NCI-H2196 (cell line): ENCODE measurements around the gene CCND2.

Source experiments
- DNase-seq: peaks from one replicate; lab custom pipeline; 2025; ENCODE audit not compliant: unreplicated experiment; lab: John Stamatoyannopoulos, UW

The CCND2 gene

DNA sequence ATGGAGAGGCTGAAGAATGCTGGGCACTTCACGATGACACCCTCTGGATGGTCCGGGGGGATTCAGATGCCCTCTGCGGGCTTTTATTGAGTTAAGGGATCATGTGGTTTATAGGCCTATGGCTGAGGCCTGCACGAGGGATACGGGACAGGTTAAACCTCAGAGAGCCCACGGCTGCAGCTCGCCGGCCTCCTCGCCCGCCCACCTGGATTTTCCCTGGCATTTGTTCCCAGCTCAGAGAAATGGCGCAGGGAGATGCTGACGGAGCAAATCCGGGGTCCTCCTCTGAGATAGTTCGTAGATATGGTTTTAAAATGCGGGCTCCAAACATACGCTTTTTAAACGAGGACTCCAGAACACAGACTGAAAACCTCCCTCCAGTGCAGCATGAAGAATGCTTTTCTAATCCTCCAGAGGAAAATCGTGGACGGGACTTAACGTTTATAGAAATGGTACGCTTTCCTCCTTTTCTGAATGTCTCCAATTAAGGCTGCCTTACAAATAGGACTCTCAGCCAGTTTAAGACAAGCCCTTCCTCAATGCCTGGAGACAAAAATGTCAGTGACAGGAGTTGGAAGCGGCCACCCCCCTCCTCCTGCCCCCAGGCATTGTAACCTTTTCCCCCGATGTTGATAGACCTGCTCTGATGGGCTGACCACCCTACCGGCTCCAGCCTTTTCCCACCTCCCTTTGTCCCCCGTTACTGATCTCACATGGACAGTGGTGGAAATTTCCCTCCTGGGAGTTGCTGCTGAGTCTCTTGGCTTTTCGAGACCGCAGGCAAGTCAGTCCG, 16.6 kb downstream of the CCND2 start:
- DNase-seq, result no peak

DNA sequence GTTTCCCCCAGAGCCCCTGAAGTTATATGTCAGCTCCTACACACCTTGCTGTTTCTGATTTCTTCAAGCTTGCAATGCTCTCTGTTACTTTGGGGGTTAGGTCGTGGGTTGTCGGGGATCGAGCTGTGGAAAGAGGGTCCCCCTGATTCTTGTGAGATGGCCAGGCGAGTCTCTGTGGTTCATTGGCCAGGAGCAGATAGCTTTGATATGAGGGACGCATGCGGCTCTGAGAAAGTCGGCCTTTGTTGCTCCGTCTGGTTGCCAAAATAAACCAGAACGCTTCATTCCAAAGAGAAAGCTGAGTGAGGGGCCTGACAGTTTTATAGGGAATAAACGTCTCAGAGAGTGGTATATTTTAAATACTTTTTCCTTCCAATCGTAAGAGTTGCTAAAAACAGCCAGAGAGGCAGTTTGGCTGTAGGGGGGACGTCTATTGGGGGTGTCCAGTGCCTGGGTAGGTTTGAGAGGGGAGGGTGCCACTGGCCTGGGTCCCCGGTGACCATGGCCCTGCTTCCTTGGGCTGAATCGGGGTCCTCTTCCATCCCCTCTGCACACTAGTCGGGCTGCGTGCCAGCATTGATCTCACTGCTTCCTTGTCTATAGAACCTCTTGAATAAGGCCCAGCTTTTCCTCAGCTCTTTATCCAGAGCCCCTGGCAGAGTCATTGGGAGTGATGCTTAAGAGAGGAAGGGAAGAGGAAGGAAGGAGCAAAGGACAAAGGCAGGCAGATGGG, 18.9 kb downstream of the CCND2 start:
- DNase-seq, result no peak

DNA sequence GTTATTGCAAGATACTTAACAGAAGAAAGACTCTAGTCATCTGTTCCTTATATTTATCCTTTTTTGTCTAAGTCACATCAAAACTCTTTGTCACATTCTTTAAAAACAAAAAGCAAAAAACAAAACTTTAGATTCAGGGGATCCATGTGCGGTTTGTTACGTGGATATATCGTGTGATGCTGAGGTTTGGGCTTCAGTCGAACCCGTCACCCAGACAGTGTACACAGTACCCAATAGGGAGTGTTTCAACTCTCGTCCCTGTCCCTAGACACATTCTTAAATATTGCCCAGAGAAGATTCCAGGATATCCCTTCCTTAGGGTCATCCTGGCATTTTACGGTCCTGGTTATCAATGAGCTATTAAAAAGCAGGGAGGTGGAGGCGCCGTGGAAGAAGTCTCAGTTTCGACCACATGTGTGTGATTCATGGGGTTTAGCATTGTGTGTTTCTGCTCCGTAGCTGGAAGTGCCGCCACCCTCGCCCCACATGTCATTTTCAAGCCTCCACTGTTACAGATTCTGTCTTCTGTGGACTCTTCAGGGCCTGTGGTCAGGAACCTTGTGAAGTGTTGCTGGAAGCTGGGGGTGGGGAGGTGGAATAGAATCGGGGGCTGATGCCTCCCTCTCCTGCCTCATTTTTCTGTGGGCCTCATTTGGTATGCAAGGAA, 19.9 kb downstream of the CCND2 start:
- DNase-seq, result no peak

DNA sequence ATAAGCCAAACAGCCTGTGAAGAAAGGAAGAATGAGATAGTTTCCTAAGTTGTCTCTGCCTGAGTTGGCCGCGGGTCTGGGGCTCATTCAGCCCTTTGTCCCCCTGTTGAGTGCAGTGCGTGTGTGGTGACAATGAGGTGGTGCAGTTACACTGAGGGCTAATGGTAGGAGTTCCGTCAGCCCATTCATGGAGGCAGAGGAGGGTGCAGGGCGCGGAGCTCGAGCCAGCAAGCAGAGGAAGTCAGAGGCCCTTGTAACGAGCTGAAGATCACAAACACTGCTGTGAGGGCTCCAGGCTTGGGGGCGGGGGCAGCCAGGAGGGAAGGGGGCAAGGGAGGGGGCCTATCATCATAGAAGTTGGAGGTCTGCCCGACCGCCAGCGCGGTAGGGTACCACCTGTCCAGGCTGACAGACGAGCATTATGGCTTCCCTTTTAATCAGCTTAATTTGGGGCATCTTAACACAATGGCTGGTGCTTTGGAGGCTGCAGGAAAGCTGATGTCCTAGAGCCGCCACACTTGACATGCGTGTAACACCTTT, 20.5 kb downstream of the CCND2 start:
- no peak for DNase-seq

DNA sequence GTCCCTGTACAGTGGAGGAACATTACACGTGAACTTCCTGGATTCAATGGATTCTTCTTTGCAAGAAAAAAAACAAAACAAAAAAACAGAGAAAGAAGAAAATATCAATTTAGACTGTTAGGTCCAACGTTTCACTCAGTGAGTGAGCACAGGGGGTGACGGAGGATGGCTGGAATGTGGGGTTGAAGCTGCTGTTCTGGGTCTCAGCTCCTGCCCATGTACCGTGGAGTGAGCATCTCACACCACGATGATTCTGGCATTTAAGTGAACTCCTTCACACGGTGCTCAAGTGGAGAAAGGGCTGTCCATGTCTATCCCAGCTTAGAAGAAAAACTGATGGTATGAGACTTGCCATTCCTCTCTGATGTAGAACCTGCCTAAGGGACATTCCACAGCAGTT, 23.2 kb downstream of the CCND2 start:
- no peak for DNase-seq

DNA sequence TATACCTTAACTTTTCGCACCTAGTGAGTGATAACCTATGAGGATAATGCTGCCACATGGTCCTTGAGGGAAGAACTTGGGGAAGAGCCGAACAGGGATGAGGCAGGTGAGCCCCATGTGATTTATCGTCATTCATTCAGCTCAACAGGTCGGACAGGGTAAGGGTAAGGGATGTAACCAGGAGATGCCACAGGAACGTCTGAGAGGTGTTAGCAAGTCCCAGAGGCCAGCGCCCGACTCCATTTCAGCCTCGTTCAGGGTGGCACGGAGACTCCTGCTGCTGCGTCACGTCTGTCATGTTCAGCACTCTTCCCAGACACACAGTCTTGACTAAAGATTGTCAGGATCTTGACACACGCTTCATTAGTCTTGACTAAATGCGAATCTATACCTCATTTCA, 24.1 kb downstream of the CCND2 start:
- no peak for DNase-seq

DNA sequence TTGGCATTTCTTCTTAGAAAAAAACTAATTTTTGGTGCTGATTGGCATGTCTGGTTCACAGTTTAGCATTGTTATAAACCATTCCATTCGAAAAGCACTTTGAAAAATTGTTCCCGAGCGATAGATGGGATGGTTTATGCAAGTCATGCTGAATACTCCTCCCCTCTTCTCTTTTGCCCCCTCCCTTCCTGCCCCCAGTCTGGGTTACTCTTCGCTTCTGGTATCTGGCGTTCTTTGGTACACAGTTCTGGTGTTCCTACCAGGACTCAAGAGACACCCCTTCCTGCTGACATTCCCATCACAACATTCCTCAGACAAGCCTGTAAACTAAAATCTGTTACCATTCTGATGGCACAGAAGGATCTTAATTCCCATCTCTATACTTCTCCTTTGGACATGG, 27.3 kb downstream of the CCND2 start:
- DNase-seq, result no peak

DNA sequence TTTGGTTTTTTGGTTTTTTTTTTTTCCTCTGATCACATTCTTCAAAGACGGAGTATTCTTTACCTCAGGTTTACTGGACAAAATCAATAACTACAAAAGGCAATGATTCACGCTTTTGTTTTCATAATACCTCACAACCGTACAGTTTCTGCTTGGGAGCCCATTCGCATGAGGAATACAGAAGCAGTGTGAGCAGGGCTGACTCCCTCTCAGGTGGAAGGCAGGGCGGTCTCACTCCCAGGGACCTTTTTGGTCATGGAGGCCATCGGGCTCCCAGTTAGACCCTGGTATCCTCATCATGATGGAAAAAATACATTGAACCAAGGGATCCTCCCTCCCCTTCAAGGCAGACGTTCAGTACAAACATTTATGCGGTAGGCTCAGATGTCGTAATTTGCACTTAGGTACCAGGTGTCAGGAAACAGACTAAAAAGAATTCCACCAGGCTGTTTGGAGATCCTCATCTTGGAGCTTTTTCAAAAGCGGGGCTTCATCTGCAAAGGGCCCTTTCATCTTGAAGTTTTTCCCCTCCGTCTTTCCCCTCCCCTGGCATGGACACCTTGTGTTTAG, 28.5 kb downstream of the CCND2 start:
- no peak for DNase-seq

DNA sequence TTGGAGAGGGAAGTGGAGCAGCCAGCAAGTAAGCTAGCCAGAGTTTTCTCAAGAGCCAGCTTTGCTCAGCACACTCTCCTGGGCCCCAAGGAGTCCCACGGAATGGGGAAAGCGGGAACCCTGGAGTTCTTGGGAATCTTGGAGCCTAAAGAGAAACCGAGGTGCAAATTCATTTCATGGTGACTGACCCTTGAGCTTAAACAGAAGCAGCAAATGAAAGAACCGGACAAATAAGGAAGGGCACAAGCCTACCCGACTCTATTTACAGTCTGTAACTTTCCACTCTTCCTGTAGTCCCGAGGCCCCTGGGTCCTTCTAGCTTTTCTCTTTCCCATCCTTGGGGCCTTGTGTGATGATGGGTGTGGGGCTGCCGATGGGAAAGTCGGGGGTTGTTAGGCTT, 29.3 kb downstream of the CCND2 start:
- DNase-seq, result no peak

DNA sequence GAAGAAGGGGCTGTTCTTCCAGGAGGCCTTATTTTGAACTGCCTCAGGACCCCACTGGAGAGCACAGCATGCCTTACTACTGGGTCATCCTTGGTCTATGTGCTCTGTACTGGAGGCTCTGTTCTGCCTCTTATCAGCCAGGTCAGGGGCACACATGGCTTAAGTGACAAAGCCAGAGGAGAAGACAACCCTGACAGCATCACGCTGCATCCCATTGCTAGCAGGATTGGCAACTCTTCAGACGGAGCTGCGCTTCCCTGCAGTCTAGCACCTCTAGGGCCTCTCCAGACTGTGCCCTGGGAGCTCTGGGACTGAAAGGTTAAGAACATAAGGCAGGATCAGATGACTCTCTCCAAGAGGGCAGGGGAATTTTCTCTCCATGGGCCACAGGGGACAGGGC, 30.2 kb downstream of the CCND2 start:
- DNase-seq, result no peak

DNA sequence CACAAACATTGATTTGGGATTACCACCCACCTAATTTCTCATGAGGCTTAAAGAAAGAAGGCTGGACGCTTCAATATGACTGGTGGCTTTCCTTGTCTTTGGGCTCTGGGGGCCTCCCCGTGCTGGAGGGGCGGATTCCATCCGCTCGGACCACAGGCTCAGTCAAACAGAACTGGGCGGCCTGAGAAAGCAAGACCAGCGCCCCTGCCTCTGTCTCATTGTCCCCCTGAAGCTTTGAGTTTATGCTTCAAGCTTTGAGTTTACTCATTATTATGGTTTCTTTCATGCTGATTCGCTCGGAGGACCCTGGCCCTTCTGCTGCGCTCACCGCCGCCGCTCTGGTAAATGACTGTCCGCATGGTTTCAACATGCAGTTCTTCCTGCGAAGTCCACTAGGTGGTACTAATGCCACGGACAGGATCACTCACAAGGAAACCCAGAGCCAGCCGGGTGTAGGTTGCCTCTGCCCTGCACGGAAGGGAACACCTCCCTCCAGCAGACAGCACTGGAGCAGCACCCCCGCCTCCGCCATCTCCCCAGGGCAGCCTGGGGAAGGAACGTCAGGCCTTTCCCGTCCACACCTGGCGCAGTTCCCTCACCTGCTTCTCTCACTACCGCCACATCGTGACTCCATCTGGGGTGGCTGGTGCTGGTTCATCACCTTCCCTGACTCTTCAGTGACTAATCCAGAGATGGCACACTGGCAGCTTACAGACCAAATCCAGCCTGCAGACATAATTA, 34.2 kb downstream of the CCND2 start:
- DNase-seq, result peak; percentile 54

DNA sequence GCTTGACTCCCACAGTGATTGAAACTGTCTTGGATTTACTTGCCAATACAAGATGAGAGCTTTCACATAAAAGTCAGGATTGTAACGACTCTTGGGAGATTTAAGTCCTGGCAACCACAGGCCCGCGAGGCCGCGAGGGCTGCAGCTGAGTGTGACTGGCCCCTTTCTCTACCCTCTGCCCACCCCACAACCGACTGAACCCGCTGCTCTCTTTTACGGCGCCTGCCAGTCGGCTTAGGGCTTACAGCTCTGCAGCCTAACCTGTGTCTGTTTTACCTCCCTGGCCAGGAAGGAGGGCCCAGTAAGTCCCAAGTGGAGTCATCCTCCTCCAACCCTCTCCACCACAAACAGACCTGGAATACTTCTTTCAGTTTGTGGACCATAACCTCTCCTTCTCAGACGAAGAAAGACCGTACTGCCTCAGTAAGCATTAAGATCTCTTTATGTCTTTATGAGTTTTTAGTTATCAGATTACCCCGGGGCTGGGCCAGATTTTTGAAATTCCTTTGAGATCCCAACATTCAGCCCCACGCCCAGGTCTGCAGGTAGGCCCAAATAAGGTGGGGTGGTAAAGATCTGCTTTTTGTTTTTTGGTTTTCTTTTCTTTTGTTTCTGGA, 34.9 kb downstream of the CCND2 start:
- DNase-seq, result no peak

DNA sequence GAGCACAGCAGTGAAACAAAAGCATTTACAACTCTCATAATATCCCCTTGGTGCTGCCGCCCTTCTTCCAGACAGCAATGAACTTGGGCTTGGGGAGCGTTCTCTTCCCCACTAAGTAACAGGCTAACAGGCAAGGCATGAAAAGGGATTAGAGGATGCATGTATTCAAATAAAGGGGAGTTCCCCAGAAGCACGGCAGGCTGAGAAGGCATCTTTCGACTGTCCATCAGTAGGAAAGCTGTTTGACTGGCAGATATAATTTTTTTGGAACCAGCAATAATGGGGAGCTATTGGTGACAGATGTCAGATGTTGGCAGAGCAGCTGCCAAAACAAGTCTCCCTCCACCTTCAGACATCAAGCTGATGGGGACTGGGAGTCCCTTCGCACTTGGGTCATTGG, 38.2 kb downstream of the CCND2 start:
- no peak for DNase-seq

DNA sequence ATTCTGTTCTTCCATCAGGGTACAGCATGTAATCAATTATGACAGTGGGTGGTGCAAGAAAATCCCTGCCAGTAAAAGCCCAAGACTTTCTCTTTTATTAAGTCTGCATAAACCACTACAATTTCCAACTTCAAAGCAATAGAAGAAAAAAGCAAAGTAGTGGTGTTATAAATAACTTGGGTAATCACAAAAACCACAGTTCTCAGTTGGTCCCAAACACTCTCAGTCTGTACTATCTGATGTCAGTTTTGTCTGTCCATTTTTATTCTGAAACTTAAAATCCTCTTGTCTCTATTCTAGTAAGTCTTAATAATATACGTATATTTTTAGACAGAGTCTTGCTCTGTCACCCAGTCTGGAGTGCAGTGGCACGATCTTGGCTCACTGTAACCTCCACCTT, 38.7 kb downstream of the CCND2 start:
- no peak for DNase-seq

DNA sequence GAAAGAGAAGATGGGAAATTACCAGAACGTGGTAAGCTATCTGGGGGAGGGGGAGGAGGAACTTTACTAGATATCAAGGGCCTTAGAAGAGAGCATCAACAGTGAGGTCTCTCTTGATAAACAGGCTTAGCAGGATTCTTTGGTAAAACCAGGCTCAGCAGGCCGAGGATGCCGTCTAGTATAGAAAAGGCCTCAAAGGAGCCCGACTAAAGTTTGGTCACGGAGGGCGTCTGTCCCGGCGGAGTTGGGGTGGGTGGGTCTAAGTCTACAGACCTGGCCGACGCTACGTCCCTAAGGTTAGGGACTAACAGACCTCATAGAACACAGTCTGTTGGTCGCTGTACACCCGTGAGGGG, 46.9 kb downstream of the CCND2 start:
- no peak for DNase-seq

DNA sequence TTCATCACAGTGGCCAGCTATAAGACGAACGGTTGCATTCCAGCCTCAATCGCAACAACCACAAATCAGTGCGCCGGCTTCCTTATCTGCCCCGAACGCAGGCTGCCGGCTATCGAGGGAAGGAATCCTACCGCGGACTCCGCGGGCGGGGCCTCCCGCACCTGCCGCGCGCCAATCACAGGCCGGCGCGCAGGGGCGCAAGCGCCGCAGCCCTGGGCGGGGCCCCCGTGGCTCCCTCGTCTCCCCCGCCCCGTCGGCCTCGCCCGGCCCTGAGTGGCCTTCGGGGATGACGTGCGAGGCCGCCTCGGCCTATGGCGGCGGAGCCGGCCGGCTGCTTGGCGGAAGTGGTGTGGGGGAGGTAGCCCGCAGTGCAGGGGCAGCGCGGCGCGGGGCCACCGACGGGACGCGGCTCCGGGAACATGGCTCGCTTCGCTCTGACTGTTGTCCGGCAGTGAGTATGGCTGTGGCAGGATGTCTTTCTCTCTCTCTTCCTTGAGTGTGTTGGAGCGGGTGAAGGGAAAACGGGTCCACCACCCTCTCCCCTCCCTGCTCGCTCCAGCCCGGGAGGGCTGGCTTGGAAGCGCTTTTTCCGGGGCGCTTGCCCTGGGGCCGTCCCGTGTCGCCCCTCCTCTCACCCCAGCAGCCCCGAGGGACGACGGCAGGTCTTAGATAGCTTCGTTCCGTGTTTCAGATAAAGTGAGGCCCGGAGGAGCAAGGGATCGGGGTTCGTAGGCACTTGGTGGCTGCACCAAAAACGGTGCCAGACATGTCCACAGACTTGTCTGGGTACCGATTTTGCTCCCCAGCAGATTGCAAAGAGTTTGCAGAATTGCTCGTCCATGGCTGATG, 47.5 kb downstream of the CCND2 start, which contains the start of gene TIGAR:
TSS of gene TIGAR (plus strand) at position 361 of the 849 bp plus-strand sequence. CDS start at position 420, 59 bp downstream.
- DNase-seq, result peak; percentile 87

DNA sequence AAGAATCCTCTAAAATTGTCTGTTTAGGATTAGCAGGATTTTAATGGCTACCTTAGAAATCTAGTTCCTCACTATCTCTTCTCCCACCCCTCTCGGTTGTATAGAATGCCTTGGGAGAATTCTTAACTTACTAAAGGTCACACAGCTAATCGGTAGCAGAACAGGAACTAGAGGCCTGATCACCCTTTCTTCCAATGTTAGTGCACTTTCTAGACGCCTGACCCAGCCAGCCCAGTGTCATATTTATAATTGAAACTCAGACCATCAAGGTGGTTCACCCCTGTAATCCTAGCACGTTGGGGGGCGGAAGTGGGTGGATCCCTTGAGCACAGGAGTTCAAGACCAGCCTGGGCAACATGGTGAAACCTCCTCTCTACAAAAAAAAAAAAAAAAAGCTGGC, 49.2 kb downstream of the CCND2 start:
- no peak for DNase-seq
